Peyer's patch (tissue), 4 donors: ENCODE data around the gene ZNF598.

Experiments
- POLR2A ChIP-seq, 2 donors: fragments of 450-650 bp; IDR thresholded peaks; one replicate each; pipeline ENCODE4 v1.5.1; 2017; ENCODE audit warnings: antibody characterized with exemption in 2 of 2, mild to moderate bottlenecking in 2 of 2, moderate library complexity in 2 of 2
- TF ChIP-seq, protein P1 (sequence below), 6 experiments: fragments of 450-650 bp in 4 of 6; fragments of 200-600 bp in 2 of 6; sonication (generic) in 1 of 6; IDR thresholded peaks; one replicate each; pipeline ENCODE4 v1.5.1; 2017 to 2019; ENCODE audit warnings: antibody characterized with exemption in 6 of 6, mild to moderate bottlenecking in 3 of 6, moderate library complexity in 1 of 6

DNA sequence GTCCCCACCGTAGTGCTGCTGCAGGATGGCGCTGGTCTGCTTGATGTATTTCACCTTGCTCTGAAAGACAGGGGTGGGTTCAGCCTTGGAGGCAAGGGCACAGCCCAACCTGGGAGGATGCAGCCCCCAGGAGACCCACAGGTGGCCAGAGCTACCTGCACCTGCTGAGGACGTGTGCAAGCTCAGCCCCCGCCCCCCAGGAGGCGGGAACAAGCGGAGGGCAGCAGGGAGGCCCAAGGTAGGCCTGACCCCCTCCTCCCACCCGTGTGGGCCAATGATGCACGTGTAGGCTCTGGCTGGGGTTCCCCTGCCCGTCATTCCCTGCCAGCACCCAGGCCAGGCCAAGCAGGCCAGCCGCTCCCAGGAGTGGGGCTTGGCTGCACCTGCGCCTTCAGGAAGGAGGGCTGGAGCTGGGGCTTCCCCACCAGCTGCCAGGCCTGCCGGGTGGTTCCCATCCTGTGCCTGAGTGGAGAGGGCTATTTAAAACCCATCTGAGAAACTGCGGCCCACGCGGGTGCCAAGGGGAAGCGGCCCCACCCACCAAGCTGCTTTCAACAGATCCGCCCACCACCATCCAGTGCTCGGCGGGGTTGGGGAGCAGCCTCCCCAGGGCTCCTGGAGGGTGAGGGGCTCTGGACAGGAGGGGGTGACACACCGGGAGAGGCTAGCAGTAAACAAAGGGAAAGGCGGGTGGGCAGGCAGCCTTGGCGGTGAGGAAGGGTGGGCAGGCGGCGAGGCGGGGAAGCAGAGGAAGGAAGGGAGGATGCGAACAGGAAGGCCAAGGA is 34.2 kb upstream of the ZNF598 start:
- no peak for TF ChIP-seq POLR2A (IDR thresholded peaks at IDR 0.05)
- TF ChIP-seq, protein P1, sequence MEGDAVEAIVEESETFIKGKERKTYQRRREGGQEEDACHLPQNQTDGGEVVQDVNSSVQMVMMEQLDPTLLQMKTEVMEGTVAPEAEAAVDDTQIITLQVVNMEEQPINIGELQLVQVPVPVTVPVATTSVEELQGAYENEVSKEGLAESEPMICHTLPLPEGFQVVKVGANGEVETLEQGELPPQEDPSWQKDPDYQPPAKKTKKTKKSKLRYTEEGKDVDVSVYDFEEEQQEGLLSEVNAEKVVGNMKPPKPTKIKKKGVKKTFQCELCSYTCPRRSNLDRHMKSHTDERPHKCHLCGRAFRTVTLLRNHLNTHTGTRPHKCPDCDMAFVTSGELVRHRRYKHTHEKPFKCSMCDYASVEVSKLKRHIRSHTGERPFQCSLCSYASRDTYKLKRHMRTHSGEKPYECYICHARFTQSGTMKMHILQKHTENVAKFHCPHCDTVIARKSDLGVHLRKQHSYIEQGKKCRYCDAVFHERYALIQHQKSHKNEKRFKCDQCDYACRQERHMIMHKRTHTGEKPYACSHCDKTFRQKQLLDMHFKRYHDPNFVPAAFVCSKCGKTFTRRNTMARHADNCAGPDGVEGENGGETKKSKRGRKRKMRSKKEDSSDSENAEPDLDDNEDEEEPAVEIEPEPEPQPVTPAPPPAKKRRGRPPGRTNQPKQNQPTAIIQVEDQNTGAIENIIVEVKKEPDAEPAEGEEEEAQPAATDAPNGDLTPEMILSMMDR (IDR thresholded peaks at IDR 0.05) = no peak
